HepG2 (cell line): ENCODE measurements around the gene RUBCNL. TPM values are rescaled to one million over a fixed set of nuclear protein-coding genes. Genes with fewer than 3 reads are reported as not detected.

ENCODE experiments used
- ATAC-seq: fragments of 200-7000 bp; cut with Tn5 transposase; 3 replicates; pipeline ENCODE4 v1.9.1; 2020; ENCODE audit warnings: mild to moderate bottlenecking, moderate library complexity
- BruUV-seq: library from RNA; stranded (reverse); fragments of 400-500 nt; replicated peaks from 2 replicates; lab custom pipeline; 2021; lab: Mats Ljungman, UMichigan
- CTCF ChIA-PET: fragments of 300-600 bp; formaldehyde crosslinking; extraction: SDS; loops from one replicate; lab custom pipeline; 2021; ENCODE audit warnings: low total read pairs, inconsistent platforms, low intra/inter-chr PET ratio; lab: Yijun Ruan, JAX
- POLR2A ChIA-PET: fragments of 350-600 bp; sonication (Branson Sonifier 250); formaldehyde crosslinking; loops from one replicate; lab custom pipeline; 2020; ENCODE audit warnings: antibody characterized with exemption, inconsistent platforms; lab: Yijun Ruan, JAX
- DNase-seq: peaks from one replicate; pipeline ENCODE4 v3.0.0-alpha.2; 2015; ENCODE audit warnings: low spot score
- FAIRE-seq: peaks from 3 replicates; lab custom pipeline; 2011; peaks lifted over from hg19 to GRCh38; lab: Jason Lieb, UNC
- H2AFZ ChIP-seq: one replicate; pipeline ENCODE4 v1.6.1; 2011; ENCODE audit warnings: low read length, inconsistent platforms
- H3K27ac ChIP-seq: fragments of 300-600 bp; 3 replicates; pipeline ENCODE4 v1.8.0; 2011; ENCODE audit warnings: mixed run types, mild to moderate bottlenecking, mixed read lengths, low read length, inconsistent platforms; ENCODE audit not compliant: insufficient read depth; ENCODE audit errors: extremely low read length
- H3K27me3 ChIP-seq, 2 experiments: fragments of 200-600 bp in 1 of 2; 2 replicates in 1 of 2; 3 replicates in 1 of 2; pipeline versions ENCODE4 v1.6.0 to v1.8.0; 2011; ENCODE audit warnings: low read length in 2 of 2, mild to moderate bottlenecking in 2 of 2, moderate library complexity in 2 of 2, inconsistent platforms in 1 of 2; ENCODE audit not compliant: insufficient read depth in 2 of 2, control insufficient read depth in 1 of 2
- H3K36me3 ChIP-seq, 2 experiments: fragments of 200-600 bp in 1 of 2; replicated peaks in 1 of 2; 2 replicates in 1 of 2; 3 replicates in 1 of 2; pipeline versions ENCODE4 v1.5.1 to v1.8.0; 2011; ENCODE audit warnings: low read length in 2 of 2, inconsistent platforms in 1 of 2; ENCODE audit not compliant: insufficient read depth in 2 of 2, control insufficient read depth in 1 of 2
- H3K4me1 ChIP-seq: 2 replicates; pipeline ENCODE4 v1.5.1; 2012; ENCODE audit warnings: low read length, inconsistent platforms; ENCODE audit not compliant: insufficient read depth
- H3K4me2 ChIP-seq: 2 replicates; pipeline ENCODE4 v1.6.0; 2011; ENCODE audit warnings: low read depth, low read length, inconsistent platforms
- H3K4me3 ChIP-seq, 3 experiments: fragments of 200-600 bp in 1 of 3; sonication (generic), shearing (Covaris generic) in 1 of 3; replicated peaks in 1 of 3; 2 replicates each; pipeline ENCODE4 v1.5.1; 2011 to 2016; ENCODE audit warnings: low read length in 3 of 3, inconsistent platforms in 2 of 3, low read depth in 2 of 3, mild to moderate bottlenecking in 2 of 3, control low read depth in 1 of 3, mixed read lengths in 1 of 3; ENCODE audit not compliant: insufficient read depth in 1 of 3
- H3K79me2 ChIP-seq: one replicate; pipeline ENCODE4 v1.6.1; 2011; ENCODE audit warnings: low read length, inconsistent platforms; ENCODE audit not compliant: insufficient read depth
- H3K9ac ChIP-seq: 2 replicates; pipeline ENCODE4 v1.6.0; 2011; ENCODE audit warnings: mild to moderate bottlenecking, low read depth, low read length, inconsistent platforms; ENCODE audit not compliant: insufficient read depth
- H3K9me3 ChIP-seq: 2 replicates; pipeline ENCODE4 v1.5.1; 2012; ENCODE audit warnings: mild to moderate bottlenecking, low read length
- H4K20me1 ChIP-seq: 2 replicates; pipeline ENCODE4 v1.6.0; 2011; ENCODE audit warnings: inconsistent platforms, mild to moderate bottlenecking, low read length, moderate library complexity; ENCODE audit not compliant: insufficient read depth
- GABPA ChIP-seq, 2 experiments: IDR thresholded peaks; 2 replicates each; pipeline ENCODE4 v1.6.1; 2011 to 2016; ENCODE audit warnings: low read depth in 2 of 2, low read length in 1 of 2, missing biosample characterization in 1 of 2, missing genetic modification characterization in 1 of 2
- GABPB1 ChIP-seq: IDR thresholded peaks from 2 replicates; pipeline ENCODE4 v1.6.1; 2016; ENCODE audit warnings: mild to moderate bottlenecking, missing genetic modification reagents, moderate library complexity, missing compliant biosample characterization
- NR3C1 ChIP-seq: sonication (generic); formaldehyde crosslinking; IDR thresholded peaks from 2 replicates; pipeline ENCODE4 v1.4.0; 2020; ENCODE audit warnings: missing genetic modification reagents
- RELA ChIP-seq: sonication (generic); formaldehyde crosslinking; IDR thresholded peaks from 2 replicates; pipeline ENCODE4 v1.4.0; 2020; ENCODE audit warnings: missing genetic modification reagents
- SP4 ChIP-seq: sonication (generic); formaldehyde crosslinking; IDR thresholded peaks from 2 replicates; pipeline ENCODE4 v1.8.1; 2023; ENCODE audit warnings: mild to moderate bottlenecking, missing genetic modification reagents
- TIGD3 ChIP-seq: sonication (generic); formaldehyde crosslinking; IDR thresholded peaks from 2 replicates; pipeline ENCODE4 v1.5.1; 2020; ENCODE audit warnings: mild to moderate bottlenecking, missing genetic modification reagents, borderline replicate concordance
- ZNF24 ChIP-seq: fragments of 450-650 bp; IDR thresholded peaks from 2 replicates; pipeline ENCODE4 v1.6.1; 2017; ENCODE audit warnings: antibody characterized with exemption, mild to moderate bottlenecking
- ZNF616 ChIP-seq: sonication (generic); formaldehyde crosslinking; IDR thresholded peaks from 2 replicates; pipeline ENCODE4 v1.5.0; 2020; ENCODE audit warnings: low read depth, mild to moderate bottlenecking, missing genetic modification reagents
- WGBS: methylation state at CpG from one replicate; pipeline ENCODE4 v1.1.6; 2017; ENCODE audit warnings: low lambda C conversion rate; 5-methylcytosine and 5-hydroxymethylcytosine counted together
- in situ Hi-C: cut with HindIII; loops from 2 replicates; pipeline ENCODE4 v1.10.0; 2017; ENCODE audit warnings: low pct_unique_long_range_greater_than_20kb; ENCODE audit not compliant: extremely low pct_ligation_motif_present
- intact Hi-C: fragments of 100-400 bp; cut with micrococcal nuclease; formaldehyde crosslinking; loops from one replicate; pipeline ENCODE4 v1.10.0; 2022; ENCODE audit not compliant: unreplicated experiment
- polyA plus RNA-seq, 8 experiments: library from polyadenylated mRNA; depleted of rRNA in 3 of 8; stranded (reverse) in 7 of 8; unstranded in 1 of 8; fragments of >200 nt; fragmentation: Illumina TruSeq in 4 of 8; extraction: Trizol in 4 of 8; gene quantifications; 2 replicates each; pipeline versions ENCODE4 v1.2.1 to v1.2.3, GENCODE V29; 2011 to 2016; ENCODE audit warnings: low read depth in 4 of 8, missing spikeins in 1 of 8, mixed read lengths in 1 of 8; ENCODE audit not compliant: insufficient read depth in 1 of 8
- total RNA-seq, 5 experiments: library from RNA; depleted of rRNA; stranded (reverse); fragments of >200 nt; fragmentation: Illumina TruSeq; extraction: Trizol; gene quantifications; 2 replicates each; pipeline ENCODE4 v1.2.3, GENCODE V29; 2016; ENCODE audit warnings: low read depth in 1 of 5
- TF ChIP-seq, protein P1 (sequence below): sonication (generic); formaldehyde crosslinking; IDR thresholded peaks from 2 replicates; pipeline ENCODE4 v1.5.1; 2020; ENCODE audit warnings: mild to moderate bottlenecking, missing genetic modification reagents, borderline replicate concordance
- TF ChIP-seq, protein P2 (sequence below): sonication (generic); formaldehyde crosslinking; IDR thresholded peaks from 2 replicates; pipeline ENCODE4 v1.5.0; 2020; ENCODE audit warnings: mild to moderate bottlenecking, missing genetic modification reagents, borderline replicate concordance

RUBCNL gene
- total and polyA plus RNA-seq, 2 of the 13 experiments (the other 11 are each of a cell fraction or from before 2014, with no cell fraction given) = not detected

GRCh38 chr13:46360604-46361003 is 26.4 kb downstream of the RUBCNL start:
- 14% methylated on average over 3 of the region's 3 CpGs for WGBS
- in situ Hi-C loops = no loop called here
- no peak for ATAC-seq
- Histone ChIP-seq H3K27ac (no peak overlapping the region), H3K9ac (no peak overlapping the region), H3K4me3 (no peak overlapping the region), H3K9me3 (no peaks in the 10 kb centered on the region), H3K79me2 (no peaks in the 10 kb centered on the region), H3K27me3 (no peaks in the 10 kb centered on the region; a peak in 1 of 5 replicates), H3K4me1 (no peaks in the 10 kb centered on the region), H3K36me3 (no peaks in the 10 kb centered on the region), H3K4me2 (no peak overlapping the region), H2AFZ (no peak overlapping the region), H4K20me1 (no peaks in the 10 kb centered on the region)
- FAIRE-seq = no peak
- ChIA-PET CTCF (no interaction called here), POLR2A (no interaction called here)
- intact Hi-C loops = no loop called here
- no peak for DNase-seq
- no TSS peak for BruUV-seq
- TF ChIP-seq TIGD3 (CRISPR knock-in tag) (no peak), RELA (CRISPR knock-in tag) (no peak), GABPA (IDR thresholded peaks at IDR 0.05; ENCODE audit: low read depth, low read length) (no peak), GABPA (CRISPR knock-in tag; IDR thresholded peaks at IDR 0.05; ENCODE audit: low read depth) (no peak), NR3C1 (CRISPR knock-in tag) (no peak), SP4 (CRISPR knock-in tag) (no peak), ZNF24 (no peak), ZNF616 (CRISPR knock-in tag) (no peak), GABPB1 (no peak)
- TF ChIP-seq, protein P1, sequence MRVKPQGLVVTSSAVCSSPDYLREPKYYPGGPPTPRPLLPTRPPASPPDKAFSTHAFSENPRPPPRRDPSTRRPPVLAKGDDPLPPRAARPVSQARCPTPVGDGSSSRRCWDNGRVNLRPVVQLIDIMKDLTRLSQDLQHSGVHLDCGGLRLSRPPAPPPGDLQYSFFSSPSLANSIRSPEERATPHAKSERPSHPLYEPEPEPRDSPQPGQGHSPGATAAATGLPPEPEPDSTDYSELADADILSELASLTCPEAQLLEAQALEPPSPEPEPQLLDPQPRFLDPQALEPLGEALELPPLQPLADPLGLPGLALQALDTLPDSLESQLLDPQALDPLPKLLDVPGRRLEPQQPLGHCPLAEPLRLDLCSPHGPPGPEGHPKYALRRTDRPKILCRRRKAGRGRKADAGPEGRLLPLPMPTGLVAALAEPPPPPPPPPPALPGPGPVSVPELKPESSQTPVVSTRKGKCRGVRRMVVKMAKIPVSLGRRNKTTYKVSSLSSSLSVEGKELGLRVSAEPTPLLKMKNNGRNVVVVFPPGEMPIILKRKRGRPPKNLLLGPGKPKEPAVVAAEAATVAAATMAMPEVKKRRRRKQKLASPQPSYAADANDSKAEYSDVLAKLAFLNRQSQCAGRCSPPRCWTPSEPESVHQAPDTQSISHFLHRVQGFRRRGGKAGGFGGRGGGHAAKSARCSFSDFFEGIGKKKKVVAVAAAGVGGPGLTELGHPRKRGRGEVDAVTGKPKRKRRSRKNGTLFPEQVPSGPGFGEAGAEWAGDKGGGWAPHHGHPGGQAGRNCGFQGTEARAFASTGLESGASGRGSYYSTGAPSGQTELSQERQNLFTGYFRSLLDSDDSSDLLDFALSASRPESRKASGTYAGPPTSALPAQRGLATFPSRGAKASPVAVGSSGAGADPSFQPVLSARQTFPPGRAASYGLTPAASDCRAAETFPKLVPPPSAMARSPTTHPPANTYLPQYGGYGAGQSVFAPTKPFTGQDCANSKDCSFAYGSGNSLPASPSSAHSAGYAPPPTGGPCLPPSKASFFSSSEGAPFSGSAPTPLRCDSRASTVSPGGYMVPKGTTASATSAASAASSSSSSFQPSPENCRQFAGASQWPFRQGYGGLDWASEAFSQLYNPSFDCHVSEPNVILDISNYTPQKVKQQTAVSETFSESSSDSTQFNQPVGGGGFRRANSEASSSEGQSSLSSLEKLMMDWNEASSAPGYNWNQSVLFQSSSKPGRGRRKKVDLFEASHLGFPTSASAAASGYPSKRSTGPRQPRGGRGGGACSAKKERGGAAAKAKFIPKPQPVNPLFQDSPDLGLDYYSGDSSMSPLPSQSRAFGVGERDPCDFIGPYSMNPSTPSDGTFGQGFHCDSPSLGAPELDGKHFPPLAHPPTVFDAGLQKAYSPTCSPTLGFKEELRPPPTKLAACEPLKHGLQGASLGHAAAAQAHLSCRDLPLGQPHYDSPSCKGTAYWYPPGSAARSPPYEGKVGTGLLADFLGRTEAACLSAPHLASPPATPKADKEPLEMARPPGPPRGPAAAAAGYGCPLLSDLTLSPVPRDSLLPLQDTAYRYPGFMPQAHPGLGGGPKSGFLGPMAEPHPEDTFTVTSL (CRISPR knock-in tag) = no peak
- TF ChIP-seq, protein P2, sequence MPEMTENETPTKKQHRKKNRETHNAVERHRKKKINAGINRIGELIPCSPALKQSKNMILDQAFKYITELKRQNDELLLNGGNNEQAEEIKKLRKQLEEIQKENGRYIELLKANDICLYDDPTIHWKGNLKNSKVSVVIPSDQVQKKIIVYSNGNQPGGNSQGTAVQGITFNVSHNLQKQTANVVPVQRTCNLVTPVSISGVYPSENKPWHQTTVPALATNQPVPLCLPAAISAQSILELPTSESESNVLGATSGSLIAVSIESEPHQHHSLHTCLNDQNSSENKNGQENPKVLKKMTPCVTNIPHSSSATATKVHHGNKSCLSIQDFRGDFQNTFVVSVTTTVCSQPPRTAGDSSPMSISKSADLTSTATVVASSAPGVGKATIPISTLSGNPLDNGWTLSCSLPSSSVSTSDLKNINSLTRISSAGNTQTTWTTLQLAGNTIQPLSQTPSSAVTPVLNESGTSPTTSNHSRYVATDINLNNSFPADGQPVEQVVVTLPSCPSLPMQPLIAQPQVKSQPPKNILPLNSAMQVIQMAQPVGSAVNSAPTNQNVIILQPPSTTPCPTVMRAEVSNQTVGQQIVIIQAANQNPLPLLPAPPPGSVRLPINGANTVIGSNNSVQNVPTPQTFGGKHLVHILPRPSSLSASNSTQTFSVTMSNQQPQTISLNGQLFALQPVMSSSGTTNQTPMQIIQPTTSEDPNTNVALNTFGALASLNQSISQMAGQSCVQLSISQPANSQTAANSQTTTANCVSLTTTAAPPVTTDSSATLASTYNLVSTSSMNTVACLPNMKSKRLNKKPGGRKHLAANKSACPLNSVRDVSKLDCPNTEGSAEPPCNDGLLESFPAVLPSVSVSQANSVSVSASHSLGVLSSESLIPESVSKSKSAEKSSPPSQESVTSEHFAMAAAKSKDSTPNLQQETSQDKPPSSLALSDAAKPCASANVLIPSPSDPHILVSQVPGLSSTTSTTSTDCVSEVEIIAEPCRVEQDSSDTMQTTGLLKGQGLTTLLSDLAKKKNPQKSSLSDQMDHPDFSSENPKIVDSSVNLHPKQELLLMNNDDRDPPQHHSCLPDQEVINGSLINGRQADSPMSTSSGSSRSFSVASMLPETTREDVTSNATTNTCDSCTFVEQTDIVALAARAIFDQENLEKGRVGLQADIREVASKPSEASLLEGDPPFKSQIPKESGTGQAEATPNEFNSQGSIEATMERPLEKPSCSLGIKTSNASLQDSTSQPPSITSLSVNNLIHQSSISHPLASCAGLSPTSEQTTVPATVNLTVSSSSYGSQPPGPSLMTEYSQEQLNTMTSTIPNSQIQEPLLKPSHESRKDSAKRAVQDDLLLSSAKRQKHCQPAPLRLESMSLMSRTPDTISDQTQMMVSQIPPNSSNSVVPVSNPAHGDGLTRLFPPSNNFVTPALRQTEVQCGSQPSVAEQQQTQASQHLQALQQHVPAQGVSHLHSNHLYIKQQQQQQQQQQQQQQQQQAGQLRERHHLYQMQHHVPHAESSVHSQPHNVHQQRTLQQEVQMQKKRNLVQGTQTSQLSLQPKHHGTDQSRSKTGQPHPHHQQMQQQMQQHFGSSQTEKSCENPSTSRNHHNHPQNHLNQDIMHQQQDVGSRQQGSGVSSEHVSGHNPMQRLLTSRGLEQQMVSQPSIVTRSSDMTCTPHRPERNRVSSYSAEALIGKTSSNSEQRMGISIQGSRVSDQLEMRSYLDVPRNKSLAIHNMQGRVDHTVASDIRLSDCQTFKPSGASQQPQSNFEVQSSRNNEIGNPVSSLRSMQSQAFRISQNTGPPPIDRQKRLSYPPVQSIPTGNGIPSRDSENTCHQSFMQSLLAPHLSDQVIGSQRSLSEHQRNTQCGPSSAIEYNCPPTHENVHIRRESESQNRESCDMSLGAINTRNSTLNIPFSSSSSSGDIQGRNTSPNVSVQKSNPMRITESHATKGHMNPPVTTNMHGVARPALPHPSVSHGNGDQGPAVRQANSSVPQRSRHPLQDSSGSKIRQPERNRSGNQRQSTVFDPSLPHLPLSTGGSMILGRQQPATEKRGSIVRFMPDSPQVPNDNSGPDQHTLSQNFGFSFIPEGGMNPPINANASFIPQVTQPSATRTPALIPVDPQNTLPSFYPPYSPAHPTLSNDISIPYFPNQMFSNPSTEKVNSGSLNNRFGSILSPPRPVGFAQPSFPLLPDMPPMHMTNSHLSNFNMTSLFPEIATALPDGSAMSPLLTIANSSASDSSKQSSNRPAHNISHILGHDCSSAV (CRISPR knock-in tag) = no peak
